Suppressor macrophage (primary cell): ENCODE measurements around the gene RUNX2.
A peak's percentile ranks its signal among the peaks of the same experiment; 100 is the strongest.

Experiments
- DNase-seq, 4 experiments: peaks; one replicate each; pipeline ENCODE4 v3.0.0-alpha.2; 2020 to 2022

Gene RUNX2

DNA sequence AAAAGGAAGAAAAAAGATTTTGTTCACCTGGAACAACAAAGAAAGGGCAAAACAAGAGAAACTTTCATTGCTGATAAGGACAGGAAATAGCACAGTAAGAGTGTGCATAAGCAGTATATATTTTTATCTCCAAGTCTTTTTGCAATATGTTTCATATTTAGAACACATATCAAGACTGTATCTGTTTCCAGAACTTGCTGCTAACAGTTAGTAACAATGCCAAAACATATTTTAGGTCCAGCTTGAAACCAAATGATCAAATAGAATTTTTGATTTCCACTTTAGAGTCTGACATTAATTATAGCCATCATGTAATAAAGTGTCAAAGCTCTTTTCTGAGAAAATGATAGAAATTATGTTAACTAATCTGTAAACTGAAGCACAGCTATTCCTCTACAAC, 193.1 kb downstream of the RUNX2 start:
- DNase-seq: no peak

DNA sequence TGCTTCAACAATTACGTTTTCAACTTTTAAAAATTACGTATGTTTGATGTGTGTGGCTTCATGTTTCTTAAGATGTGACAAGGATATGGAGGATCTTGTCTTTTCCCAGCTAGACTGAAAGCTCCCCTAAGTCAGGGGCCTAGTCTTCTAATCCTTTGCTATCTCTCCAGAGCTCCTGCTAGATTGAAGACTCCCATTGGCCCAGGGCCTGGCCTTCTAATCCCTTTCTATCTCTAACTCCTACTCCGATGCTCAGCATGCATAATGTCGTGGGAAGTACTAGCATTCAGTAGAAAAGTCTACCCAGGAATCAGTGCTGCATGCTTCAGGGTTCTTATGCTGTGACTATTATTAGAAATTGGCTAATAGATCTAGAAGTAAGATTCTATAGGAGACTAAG, 194.4 kb downstream of the RUNX2 start:
- no peak for DNase-seq

DNA sequence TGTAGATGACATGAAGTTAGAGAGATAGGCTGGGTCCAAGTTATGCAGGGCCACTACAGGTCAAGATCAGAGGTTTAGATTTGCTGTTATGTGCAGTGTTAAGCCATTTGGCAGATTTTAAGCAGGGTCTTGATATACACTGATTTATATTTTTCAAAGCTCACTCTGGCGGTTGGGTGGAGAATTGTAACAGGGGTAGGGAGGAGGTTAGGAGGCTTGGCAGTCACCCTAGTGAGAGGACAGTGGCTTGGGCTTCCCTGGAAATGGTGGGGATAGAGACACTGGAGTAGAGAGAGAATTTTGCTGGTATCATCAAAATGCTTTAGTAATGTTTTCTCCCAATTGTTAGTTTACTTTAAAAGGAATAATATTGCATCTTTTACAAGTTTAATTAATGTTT, 199.1 kb downstream of the RUNX2 start:
- DNase-seq: no peak

- DNase-seq: no peak
These were observed 204.0 kb downstream of the RUNX2 start for GRCh38 chr6:45531999-45532595.

- no peak for DNase-seq
These were observed 204.6 kb downstream of the RUNX2 start for GRCh38 chr6:45532721-45533210.

- no peak for DNase-seq
These were observed 205.3 kb downstream of the RUNX2 start for GRCh38 chr6:45533386-45533785.

DNA sequence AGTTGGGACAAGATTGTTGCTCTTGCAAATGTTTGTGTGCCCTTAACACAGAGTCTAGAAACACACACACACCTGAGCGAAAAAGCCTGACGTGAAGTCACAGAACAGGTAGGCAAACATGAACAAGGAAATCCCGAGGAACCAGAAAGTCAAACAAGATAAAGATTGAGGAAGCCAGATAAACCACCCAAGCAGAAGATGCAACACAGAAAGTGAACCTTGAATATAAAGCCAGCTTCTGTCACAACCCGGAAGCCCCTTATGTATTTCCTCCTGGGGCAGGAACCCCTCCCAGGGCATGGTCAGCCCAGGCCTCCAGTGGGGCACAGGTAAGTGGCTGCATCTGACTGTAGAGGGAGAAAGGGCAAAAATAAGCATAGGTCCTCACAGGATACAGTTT, 207.8 kb downstream of the RUNX2 start:
- no peak for DNase-seq

- DNase-seq: no peak
These were observed 209.4 kb downstream of the RUNX2 start for GRCh38 chr6:45537539-45537938.

DNA sequence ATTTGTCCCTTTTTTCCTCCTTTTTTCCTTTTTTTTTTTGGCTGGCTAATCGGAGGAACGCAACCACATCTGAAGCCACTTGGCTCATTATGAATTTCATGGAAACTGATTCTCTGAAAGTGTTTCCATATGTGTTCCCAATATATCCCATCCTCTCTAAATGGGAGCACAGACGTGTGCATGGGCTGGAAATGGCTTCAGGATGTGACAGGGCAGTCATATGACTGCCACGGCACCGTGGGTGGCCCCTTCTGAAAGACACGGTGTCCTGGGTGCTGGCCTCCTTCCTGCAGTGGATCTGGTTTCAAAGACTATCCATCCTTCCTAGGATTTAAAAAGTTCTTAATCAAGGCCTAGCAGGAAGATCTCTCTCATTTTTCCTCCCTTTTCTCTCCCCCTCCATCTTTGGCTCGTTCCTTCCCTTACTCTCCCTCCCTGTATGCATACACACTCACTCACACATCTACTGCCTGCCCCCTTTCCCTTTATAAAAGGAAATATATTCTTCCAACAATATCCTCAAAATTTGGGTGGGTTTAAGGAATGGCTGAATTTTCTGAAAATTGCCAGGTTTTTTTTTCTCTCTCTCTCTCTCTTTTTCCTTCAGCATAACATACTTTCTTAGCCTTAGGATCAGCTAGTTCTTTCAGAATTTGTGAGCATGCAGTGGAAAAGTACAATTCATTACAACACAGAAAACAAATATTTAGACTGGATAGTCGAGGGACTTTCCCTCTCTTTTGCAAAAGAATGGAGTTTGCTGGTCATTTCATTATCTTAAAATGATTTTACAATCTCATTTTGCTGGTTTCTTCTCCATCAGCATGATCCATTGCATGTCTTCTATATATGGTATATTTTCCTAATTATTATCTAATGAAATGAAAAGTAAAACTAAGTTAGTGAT, 210.8 kb downstream of the RUNX2 start:
- peak in 3 of 4 experiments; percentile 16 to 42 (median 35) for DNase-seq

GRCh38 chr6:45540375-45540920, 212.3 kb downstream of the RUNX2 start:
- peak in 1 of 4 experiments; percentile 14 for DNase-seq

DNA sequence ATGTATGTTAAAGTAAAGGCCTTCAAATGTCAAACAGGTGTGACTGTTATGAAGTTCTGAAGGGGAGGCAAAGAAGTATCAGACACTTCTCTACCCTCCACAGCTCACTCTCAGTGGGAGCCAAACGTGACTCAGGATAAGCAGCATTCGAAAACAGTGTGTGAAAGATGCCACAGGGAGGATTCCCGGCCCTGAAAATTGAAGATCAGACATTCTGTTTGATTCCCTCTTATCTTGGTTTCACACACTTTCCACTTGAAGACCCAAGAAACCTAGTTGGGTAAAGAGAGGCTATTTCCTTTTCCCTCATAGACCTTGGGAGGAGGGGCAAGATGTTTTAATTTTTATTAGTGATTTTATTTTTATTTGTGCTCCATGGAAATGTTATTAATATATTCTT, 213.8 kb downstream of the RUNX2 start:
- DNase-seq: no peak

- peak in 1 of 4 experiments; percentile 5 for DNase-seq
These were observed 215.4 kb downstream of the RUNX2 start for GRCh38 chr6:45543298-45544235.

DNA sequence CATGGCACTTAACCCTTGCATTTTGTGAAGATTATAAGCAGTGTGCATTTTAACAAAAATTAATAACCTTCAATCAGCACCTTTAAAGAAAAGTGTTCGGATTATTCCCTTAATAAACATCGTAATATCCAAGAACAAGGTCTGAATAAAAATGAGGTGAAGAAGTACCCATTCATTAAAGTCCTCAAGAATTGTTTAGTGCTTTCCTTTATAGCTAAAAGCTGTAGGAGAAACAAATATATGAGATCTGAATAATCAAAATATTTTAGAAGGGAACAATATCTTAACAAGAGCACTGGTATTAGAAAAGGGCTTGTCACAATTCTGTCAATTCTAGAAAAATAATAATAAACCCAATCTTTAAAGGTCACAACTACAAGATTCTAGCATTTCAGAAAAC, 217.3 kb downstream of the RUNX2 start:
- no peak for DNase-seq

DNA sequence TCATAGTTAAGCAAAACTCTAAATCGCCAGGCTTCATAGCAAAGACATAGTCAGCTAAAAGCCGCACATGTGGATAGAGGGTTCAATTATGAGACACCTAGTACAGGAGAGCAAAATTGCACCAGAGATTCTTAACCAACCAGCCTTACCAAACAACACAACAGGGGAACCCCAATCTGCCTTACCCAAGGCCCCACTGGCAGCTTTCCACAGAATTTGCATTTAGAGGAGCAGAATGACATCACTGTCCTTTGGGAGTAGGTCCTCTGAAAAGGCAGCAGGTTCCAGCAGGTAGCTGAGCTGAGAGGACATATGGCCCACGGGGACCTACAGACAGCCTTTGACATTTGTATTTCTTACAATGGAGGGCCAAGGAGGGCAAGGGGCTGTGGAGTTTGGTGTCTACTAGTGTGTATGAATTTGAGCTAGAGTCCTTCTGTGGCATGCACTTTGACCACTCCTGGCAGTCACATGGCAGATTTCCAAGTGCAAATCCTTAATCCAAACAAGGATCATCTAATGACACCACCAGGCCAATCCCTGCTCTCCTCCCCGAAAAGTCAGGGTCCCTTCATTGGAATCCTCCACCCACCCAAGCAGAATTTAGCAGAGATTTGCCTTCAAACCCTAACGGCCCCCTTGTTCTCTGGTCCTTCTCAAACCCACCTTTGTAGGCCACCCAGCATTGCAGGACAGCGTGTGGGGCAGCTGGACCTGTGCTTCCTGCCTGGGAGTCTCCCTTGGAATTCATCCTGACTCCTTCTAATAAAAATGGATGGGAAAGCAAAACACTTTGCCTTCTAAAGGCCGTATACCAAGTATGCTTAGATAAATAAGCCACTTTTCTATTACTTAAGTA, 220.8 kb downstream of the RUNX2 start:
- DNase-seq: no peak

- DNase-seq: no peak
These were observed 224.4 kb downstream of the RUNX2 start for GRCh38 chr6:45552536-45552935.

DNA sequence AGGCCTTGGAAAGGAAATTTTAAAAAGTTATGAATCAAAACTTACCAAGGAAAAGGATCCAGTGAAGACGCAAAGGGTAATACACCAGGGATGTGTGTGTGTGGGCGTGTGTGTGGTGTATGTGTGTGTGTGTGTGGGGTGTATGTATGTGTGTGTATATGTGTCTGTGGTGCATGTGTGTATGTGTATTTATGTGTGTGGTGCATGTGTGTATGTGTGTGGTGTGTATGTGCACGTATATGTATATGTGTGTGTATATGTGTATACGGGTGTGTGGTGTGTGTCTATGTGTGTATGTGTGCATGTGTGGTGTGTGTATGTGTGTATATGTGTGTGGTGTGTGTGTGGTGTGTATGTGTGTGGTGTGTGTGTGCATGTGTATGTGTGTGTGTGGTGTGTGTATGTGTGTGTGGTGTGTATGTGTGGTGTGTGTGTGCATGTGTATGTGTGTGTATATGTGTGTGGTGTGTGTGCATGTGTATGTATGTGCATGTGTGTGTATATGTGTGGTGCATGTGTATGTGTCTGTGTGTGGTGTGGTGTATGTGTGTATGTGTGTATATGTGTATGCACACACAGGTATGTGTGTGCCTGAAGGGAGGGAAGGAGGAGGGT, 225.7 kb downstream of the RUNX2 start:
- DNase-seq: no peak

DNA sequence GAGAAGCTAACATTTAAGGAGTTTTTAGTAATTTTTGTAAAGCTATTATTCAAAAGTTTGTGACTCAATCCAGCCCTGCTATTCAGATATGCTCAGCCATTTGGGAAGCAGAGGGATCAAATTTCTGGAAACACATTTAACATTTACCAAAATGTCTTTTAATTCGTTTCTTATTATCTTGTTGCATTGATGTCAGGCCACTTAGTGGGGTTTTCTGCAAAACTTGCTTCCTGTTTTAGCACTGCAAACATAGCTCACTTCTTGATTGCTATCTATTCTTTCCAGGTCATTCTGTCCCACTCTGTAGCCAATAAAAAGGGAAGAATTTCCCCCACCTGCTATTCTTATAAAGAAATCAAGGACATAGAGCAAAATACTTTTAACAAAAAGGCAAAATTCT, 226.5 kb downstream of the RUNX2 start:
- DNase-seq: peak in 1 of 4 experiments; percentile 14

DNA sequence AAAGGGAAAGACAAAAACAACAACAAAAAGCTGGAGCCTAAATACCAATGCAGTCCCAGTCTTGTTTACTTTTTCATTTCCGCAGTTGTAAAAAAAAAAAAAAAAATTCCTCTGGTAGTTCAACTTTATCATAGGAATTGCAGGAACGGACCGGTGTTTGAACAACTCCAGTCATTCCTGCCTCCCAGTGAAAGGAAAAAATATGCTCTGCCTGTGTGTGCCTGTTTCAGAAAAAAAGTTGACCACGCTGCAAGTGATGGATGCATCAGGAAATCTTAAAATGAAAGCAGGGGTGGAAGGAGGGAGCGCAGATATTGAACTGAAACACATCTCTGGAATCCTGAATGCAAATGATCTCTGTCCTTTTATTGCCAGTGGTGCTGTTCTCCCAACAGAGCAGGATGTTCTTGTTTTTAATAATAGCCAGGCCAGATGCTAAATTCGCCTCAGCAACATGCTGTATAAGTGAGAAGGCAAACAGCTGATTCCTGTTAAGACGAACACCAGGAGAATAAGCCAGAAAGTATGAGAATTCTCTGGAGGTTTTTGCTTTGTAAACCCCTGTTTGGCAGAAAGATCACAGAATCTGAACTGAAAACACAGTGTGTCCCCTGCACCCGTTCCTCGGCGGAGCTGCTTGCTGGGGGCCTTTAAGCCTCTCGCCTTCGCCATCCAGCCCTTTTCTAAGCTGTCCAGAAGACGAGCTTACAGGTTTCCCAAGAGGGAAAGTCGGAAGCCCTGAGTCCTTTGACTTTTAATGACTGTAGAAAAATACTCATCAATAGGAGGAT, 228.0 kb downstream of the RUNX2 start:
- DNase-seq: no peak

DNA sequence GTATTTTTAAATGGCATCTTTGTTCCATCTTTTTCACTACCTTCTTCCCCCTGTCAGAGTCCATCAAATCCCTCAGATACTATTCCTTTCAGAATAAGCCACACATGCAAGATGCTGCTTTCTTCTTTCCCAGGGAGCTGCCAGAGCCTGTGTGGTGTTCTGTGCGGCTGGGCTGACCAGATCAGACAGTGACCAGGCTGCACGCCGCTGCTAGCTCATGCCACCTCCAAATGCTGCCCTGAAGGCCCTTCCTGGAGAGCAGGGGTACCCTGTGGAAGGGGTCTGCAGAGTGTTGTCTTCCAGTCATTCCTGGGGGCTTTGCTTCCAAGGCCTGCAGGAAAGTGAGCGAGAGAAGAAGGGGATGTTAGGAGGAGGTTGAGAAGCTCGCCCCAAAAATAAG, 228.7 kb downstream of the RUNX2 start:
- DNase-seq: no peak

DNA sequence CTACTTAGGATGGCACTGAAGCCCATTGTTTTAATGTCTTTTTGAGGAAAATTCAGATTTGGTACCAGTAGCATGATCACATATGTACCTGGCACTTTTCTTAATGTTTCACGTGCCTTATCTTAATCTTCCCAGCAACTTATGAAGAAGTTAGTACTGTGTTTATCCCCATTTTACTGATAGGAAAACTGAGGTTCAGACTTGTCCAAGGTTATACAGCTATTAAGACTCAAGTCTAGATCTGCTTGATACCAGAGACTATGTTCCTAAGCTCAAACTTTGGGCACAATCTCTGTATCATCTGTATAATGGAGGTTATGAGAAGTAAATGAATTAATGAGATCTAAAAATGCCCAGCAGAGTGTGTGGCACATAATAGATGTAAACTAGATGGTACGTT, 229.3 kb downstream of the RUNX2 start:
- no peak for DNase-seq
